Uterus (tissue), 2 donors: ENCODE results near the gene THEMIS.

ENCODE experiments used
- CTCF ChIP-seq, 4 experiments: fragments of 200-600 bp in 2 of 4; fragments of 450-650 bp in 2 of 4; sonication (generic) in 2 of 4; IDR thresholded peaks; one replicate each; pipeline ENCODE4 v1.5.1; 2016 to 2019; ENCODE audit warnings: antibody characterized with exemption in 4 of 4, mild to moderate bottlenecking in 2 of 4, moderate library complexity in 1 of 4
- POLR2A ChIP-seq, 2 donors: fragments of 450-650 bp; IDR thresholded peaks; one replicate each; pipeline ENCODE4 v1.6.1; 2016; ENCODE audit warnings: antibody characterized with exemption in 2 of 2, mild to moderate bottlenecking in 1 of 2, moderate library complexity in 1 of 2

- no peak for TF ChIP-seq CTCF (IDR thresholded peaks at IDR 0.05)
- no peak for TF ChIP-seq POLR2A (IDR thresholded peaks at IDR 0.05)
Measured at GRCh38 chr6:127843582-127843981, 57.3 kb downstream of the THEMIS start.
